Tibial nerve (tissue), 4 donors: ENCODE data around the gene PTPRD.

Experiments
- EP300 ChIP-seq, 2 donors: sonication (generic); formaldehyde crosslinking; IDR thresholded peaks; one replicate each; pipeline ENCODE4 v1.6.1; 2017; ENCODE audit warnings: antibody characterized with exemption in 2 of 2, mild to moderate bottlenecking in 1 of 2
- POLR2A ChIP-seq, 2 donors: fragments of 450-650 bp; IDR thresholded peaks; one replicate each; pipeline ENCODE4 v1.6.1; 2017; ENCODE audit warnings: antibody characterized with exemption in 2 of 2, mild to moderate bottlenecking in 2 of 2, moderate library complexity in 2 of 2
- TF ChIP-seq, protein P1 (sequence below), 5 experiments: fragments of 200-600 bp in 3 of 5; fragments of 450-650 bp in 2 of 5; sonication (generic) in 3 of 5; IDR thresholded peaks; one replicate each; pipeline ENCODE4 v1.5.1; 2016 to 2019; ENCODE audit warnings: antibody characterized with exemption in 5 of 5, mild to moderate bottlenecking in 3 of 5, moderate library complexity in 2 of 5

DNA sequence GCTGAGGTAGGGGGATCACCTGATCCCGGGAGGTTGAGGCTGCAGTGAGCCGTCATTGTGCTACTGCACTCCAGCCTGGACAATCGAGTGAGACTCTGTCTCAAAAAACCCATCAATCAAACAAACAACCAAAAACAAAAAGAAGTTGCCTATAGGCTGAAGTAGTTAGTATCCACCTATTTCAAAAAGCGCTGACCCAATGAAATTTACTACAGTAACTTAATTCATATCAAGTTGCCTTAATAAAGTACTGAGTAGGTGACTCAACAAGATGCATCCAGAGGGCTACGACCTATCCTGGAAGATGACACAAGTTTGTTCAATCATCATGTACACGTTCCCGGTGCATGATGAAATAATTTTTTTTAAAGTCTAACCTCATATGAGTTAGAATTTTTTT, 2164.6 kb downstream of the PTPRD start:
- TF ChIP-seq, protein P1, sequence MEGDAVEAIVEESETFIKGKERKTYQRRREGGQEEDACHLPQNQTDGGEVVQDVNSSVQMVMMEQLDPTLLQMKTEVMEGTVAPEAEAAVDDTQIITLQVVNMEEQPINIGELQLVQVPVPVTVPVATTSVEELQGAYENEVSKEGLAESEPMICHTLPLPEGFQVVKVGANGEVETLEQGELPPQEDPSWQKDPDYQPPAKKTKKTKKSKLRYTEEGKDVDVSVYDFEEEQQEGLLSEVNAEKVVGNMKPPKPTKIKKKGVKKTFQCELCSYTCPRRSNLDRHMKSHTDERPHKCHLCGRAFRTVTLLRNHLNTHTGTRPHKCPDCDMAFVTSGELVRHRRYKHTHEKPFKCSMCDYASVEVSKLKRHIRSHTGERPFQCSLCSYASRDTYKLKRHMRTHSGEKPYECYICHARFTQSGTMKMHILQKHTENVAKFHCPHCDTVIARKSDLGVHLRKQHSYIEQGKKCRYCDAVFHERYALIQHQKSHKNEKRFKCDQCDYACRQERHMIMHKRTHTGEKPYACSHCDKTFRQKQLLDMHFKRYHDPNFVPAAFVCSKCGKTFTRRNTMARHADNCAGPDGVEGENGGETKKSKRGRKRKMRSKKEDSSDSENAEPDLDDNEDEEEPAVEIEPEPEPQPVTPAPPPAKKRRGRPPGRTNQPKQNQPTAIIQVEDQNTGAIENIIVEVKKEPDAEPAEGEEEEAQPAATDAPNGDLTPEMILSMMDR (IDR thresholded peaks at IDR 0.05) = no peak
- no peak for TF ChIP-seq POLR2A (IDR thresholded peaks at IDR 0.05)
- no peak for TF ChIP-seq EP300 (IDR thresholded peaks at IDR 0.05)
